Prostate gland (tissue), 2 donors: ENCODE data around the gene ARHGAP31.

Experiments
- POLR2A ChIP-seq: fragments of 450-650 bp; IDR thresholded peaks from one replicate; pipeline ENCODE4 v1.6.1; 2016; ENCODE audit warnings: antibody characterized with exemption, mild to moderate bottlenecking
- POLR2AphosphoS5 ChIP-seq: sonication (generic); formaldehyde crosslinking; IDR thresholded peaks from one replicate; pipeline ENCODE4 v1.6.1; 2017; ENCODE audit warnings: antibody characterized with exemption
- TF ChIP-seq, protein P1 (sequence below), 4 experiments: fragments of 200-600 bp in 2 of 4; fragments of 450-650 bp in 2 of 4; sonication (generic) in 2 of 4; IDR thresholded peaks; 1 replicate in 3 of 4; 2 replicates in 1 of 4; pipeline ENCODE4 v1.5.1; 2016 to 2019; ENCODE audit warnings: antibody characterized with exemption in 4 of 4, mild to moderate bottlenecking in 2 of 4, moderate library complexity in 2 of 4

DNA sequence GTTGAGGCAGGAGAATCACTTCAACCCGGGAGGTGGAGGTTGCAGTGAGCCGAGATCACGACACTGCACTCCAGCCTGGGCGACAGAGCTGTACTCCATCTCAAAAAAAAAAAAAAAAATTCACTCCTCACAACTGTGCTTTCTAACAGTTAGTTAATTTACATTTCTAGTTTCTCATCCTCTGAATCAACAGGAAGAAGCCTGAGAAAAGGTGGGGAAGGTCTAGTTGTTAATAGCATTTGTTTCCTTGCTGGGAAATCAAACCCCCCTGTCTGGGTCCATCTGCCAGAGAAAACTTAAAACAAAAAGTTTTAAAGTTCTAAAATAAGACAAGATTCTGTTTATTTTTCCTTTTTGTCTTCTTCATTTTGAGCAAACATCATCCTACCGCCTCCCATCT is 106.9 kb downstream of the ARHGAP31 start:
- TF ChIP-seq, protein P1, sequence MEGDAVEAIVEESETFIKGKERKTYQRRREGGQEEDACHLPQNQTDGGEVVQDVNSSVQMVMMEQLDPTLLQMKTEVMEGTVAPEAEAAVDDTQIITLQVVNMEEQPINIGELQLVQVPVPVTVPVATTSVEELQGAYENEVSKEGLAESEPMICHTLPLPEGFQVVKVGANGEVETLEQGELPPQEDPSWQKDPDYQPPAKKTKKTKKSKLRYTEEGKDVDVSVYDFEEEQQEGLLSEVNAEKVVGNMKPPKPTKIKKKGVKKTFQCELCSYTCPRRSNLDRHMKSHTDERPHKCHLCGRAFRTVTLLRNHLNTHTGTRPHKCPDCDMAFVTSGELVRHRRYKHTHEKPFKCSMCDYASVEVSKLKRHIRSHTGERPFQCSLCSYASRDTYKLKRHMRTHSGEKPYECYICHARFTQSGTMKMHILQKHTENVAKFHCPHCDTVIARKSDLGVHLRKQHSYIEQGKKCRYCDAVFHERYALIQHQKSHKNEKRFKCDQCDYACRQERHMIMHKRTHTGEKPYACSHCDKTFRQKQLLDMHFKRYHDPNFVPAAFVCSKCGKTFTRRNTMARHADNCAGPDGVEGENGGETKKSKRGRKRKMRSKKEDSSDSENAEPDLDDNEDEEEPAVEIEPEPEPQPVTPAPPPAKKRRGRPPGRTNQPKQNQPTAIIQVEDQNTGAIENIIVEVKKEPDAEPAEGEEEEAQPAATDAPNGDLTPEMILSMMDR (IDR thresholded peaks at IDR 0.05), result no peak
- TF ChIP-seq POLR2A, result no peak
- no peak for TF ChIP-seq POLR2AphosphoS5
